HepG2 (cell line): ENCODE measurements around the gene GNB3. TPM values are rescaled to one million over a fixed set of nuclear protein-coding genes. Genes with fewer than 3 reads are reported as not detected.

ENCODE experiments used
- EP300 ChIP-seq, 3 experiments: sonication (generic) in 1 of 3; formaldehyde crosslinking in 1 of 3; IDR thresholded peaks; 2 replicates each; pipeline versions ENCODE4 v1.5.1 to v1.6.1; 2011 to 2020; ENCODE audit warnings: low read depth in 2 of 3, low read length in 2 of 3, borderline replicate concordance in 1 of 3, improper control_type of control experiment in 1 of 3, mild to moderate bottlenecking in 1 of 3, missing genetic modification reagents in 1 of 3, moderate library complexity in 1 of 3
- FOXK1 ChIP-seq: sonication (generic); formaldehyde crosslinking; IDR thresholded peaks from 2 replicates; pipeline ENCODE4 v1.4.0; 2020; ENCODE audit warnings: low read depth, missing genetic modification reagents, borderline replicate concordance
- FOXP1 ChIP-seq, 2 experiments: fragments of 450-650 bp in 1 of 2; IDR thresholded peaks; 2 replicates each; pipeline ENCODE4 v1.6.1; 2017 to 2018; ENCODE audit warnings: antibody characterized with exemption in 1 of 2
- GMEB1 ChIP-seq: sonication (generic); formaldehyde crosslinking; IDR thresholded peaks from 2 replicates; pipeline ENCODE4 v1.5.1; 2020; ENCODE audit warnings: missing genetic modification reagents, mild to moderate bottlenecking, borderline replicate concordance
- GPN1 ChIP-seq: sonication (generic); formaldehyde crosslinking; IDR thresholded peaks from 2 replicates; pipeline ENCODE4 v1.5.1; 2020; ENCODE audit warnings: missing genetic modification reagents, borderline replicate concordance
- HHEX ChIP-seq: IDR thresholded peaks from 2 replicates; pipeline ENCODE4 v1.6.1; 2016; ENCODE audit warnings: control low read depth
- KDM2A ChIP-seq: sonication (generic); formaldehyde crosslinking; IDR thresholded peaks from 2 replicates; pipeline ENCODE4 v1.4.0; 2020; ENCODE audit warnings: low read depth, missing genetic modification reagents, borderline replicate concordance
- MED8 ChIP-seq: sonication (generic); formaldehyde crosslinking; IDR thresholded peaks from 2 replicates; pipeline ENCODE4 v1.8.1; 2023; ENCODE audit warnings: mild to moderate bottlenecking, missing genetic modification reagents; ENCODE audit not compliant: insufficient replicate concordance
- PHF5A ChIP-seq: IDR thresholded peaks from one replicate; pipeline ENCODE4 v1.6.1; 2018; ENCODE audit warnings: low read depth, missing genetic modification reagents; ENCODE audit not compliant: unreplicated experiment
- STAT6 ChIP-seq: sonication (generic); formaldehyde crosslinking; IDR thresholded peaks from 2 replicates; pipeline ENCODE4 v1.4.0; 2020; ENCODE audit warnings: missing genetic modification reagents, mild to moderate bottlenecking, borderline replicate concordance
- THRA ChIP-seq: sonication (generic); formaldehyde crosslinking; IDR thresholded peaks from 2 replicates; pipeline ENCODE4 v1.4.0; 2020; ENCODE audit warnings: missing genetic modification reagents, borderline replicate concordance
- WIZ ChIP-seq: sonication (generic); formaldehyde crosslinking; IDR thresholded peaks from 2 replicates; pipeline ENCODE4 v1.5.1; 2020; ENCODE audit warnings: mild to moderate bottlenecking, missing genetic modification reagents
- ZBTB7A ChIP-seq: sonication (generic); formaldehyde crosslinking; IDR thresholded peaks from 2 replicates; pipeline ENCODE4 v1.8.0; 2022; ENCODE audit warnings: mild to moderate bottlenecking, missing genetic modification reagents
- ZNF136 ChIP-seq: sonication (generic); formaldehyde crosslinking; IDR thresholded peaks from 2 replicates; pipeline ENCODE4 v1.8.1; 2022; ENCODE audit warnings: low read depth, mild to moderate bottlenecking, moderate library complexity, missing genetic modification reagents
- ZNF160 ChIP-seq: sonication (generic); formaldehyde crosslinking; IDR thresholded peaks from 2 replicates; pipeline ENCODE4 v1.8.0; 2022; ENCODE audit warnings: mild to moderate bottlenecking, inconsistent platforms, missing genetic modification reagents
- ZNF337 ChIP-seq: sonication (generic); formaldehyde crosslinking; IDR thresholded peaks from 2 replicates; pipeline ENCODE4 v1.5.1; 2020; ENCODE audit warnings: missing genetic modification reagents, low read depth, mild to moderate bottlenecking, borderline replicate concordance
- ZNF614 ChIP-seq: IDR thresholded peaks from 2 replicates; pipeline ENCODE4 v1.6.1; 2018; ENCODE audit warnings: missing biosample characterization, missing genetic modification reagents, inconsistent platforms, borderline replicate concordance
- ZNF891 ChIP-seq: sonication (generic); formaldehyde crosslinking; IDR thresholded peaks from 2 replicates; pipeline ENCODE4 v1.5.0; 2020; ENCODE audit warnings: mild to moderate bottlenecking, missing genetic modification reagents
- ZSCAN30 ChIP-seq: sonication (generic); formaldehyde crosslinking; IDR thresholded peaks from 2 replicates; pipeline ENCODE4 v1.5.0; 2020; ENCODE audit warnings: mild to moderate bottlenecking, missing genetic modification reagents
- polyA plus RNA-seq, 8 experiments: library from polyadenylated mRNA; depleted of rRNA in 3 of 8; stranded (reverse) in 7 of 8; unstranded in 1 of 8; fragments of >200 nt; fragmentation: Illumina TruSeq in 4 of 8; extraction: Trizol in 4 of 8; gene quantifications; 2 replicates each; pipeline versions ENCODE4 v1.2.1 to v1.2.3, GENCODE V29; 2011 to 2016; ENCODE audit warnings: low read depth in 4 of 8, missing spikeins in 1 of 8, mixed read lengths in 1 of 8; ENCODE audit not compliant: insufficient read depth in 1 of 8
- total RNA-seq, 5 experiments: library from RNA; depleted of rRNA; stranded (reverse); fragments of >200 nt; fragmentation: Illumina TruSeq; extraction: Trizol; gene quantifications; 2 replicates each; pipeline ENCODE4 v1.2.3, GENCODE V29; 2016; ENCODE audit warnings: low read depth in 1 of 5
- TF ChIP-seq, protein P1 (sequence below): sonication (generic); formaldehyde crosslinking; IDR thresholded peaks from 2 replicates; pipeline ENCODE4 v1.4.0; 2020; ENCODE audit warnings: missing genetic modification reagents

The GNB3 gene
- total and polyA plus RNA-seq, 2 of the 13 experiments (the other 11 are each of a cell fraction or from before 2014, with no cell fraction given), result 1.3 to 3.6 TPM

- TF ChIP-seq MED8 (CRISPR knock-in tag), result no peak
- 0 out of 2 replicates have a peak, but pooled peaks have one; percentile 23 for TF ChIP-seq ZNF891 (CRISPR knock-in tag)
- peak; percentile 88; the same call in 1 of the 2 replicates for TF ChIP-seq ZBTB7A (CRISPR knock-in tag)
- TF ChIP-seq ZNF337 (CRISPR knock-in tag), result peak; percentile 88; the same call in 1 of the 2 replicates
- TF ChIP-seq HHEX, result peak; percentile 50; the same call in 1 of the 2 replicates
- TF ChIP-seq, protein P1, sequence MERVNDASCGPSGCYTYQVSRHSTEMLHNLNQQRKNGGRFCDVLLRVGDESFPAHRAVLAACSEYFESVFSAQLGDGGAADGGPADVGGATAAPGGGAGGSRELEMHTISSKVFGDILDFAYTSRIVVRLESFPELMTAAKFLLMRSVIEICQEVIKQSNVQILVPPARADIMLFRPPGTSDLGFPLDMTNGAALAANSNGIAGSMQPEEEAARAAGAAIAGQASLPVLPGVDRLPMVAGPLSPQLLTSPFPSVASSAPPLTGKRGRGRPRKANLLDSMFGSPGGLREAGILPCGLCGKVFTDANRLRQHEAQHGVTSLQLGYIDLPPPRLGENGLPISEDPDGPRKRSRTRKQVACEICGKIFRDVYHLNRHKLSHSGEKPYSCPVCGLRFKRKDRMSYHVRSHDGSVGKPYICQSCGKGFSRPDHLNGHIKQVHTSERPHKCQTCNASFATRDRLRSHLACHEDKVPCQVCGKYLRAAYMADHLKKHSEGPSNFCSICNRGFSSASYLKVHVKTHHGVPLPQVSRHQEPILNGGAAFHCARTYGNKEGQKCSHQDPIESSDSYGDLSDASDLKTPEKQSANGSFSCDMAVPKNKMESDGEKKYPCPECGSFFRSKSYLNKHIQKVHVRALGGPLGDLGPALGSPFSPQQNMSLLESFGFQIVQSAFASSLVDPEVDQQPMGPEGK (CRISPR knock-in tag), result peak; percentile 80
- peak; percentile 61; the same call in 1 of the 2 replicates for TF ChIP-seq ZNF136
- peak; percentile 61; the same call in 1 of the 2 replicates for TF ChIP-seq THRA (CRISPR knock-in tag)
- 0 out of 2 replicates have a peak, but pooled peaks have one; percentile 41 for TF ChIP-seq ZNF614 (CRISPR knock-in tag)
- TF ChIP-seq GPN1, result no peak
- no peak for TF ChIP-seq WIZ (CRISPR knock-in tag)
- TF ChIP-seq GMEB1 (CRISPR knock-in tag), result peak; percentile 62; the same call in 1 of the 2 replicates
- TF ChIP-seq FOXK1 (CRISPR knock-in tag), result peak; percentile 45; the same call in 1 of the 2 replicates
- no peak for TF ChIP-seq FOXP1 (IDR thresholded peaks at IDR 0.05)
- TF ChIP-seq FOXP1 (CRISPR knock-in tag; IDR thresholded peaks at IDR 0.05), result peak; percentile 53; the same call in 1 of the 2 replicates
- TF ChIP-seq KDM2A (CRISPR knock-in tag), result peak; percentile 77
- TF ChIP-seq EP300 (IDR thresholded peaks at IDR 0.05; ENCODE audit: low read depth in 2 of 2, low read length in 2 of 2), result peak in 1 of 2 experiments; percentile 78; a peak in 2 of 4 replicates
- TF ChIP-seq EP300 (CRISPR knock-in tag; IDR thresholded peaks at IDR 0.05; ENCODE audit: borderline replicate concordance), result peak; percentile 70
- 0 out of 2 replicates have a peak, but pooled peaks have one; percentile 51 for TF ChIP-seq STAT6 (CRISPR knock-in tag)
- peak; percentile 43 for TF ChIP-seq PHF5A (CRISPR knock-in tag)
- TF ChIP-seq ZNF160 (CRISPR knock-in tag), result peak; percentile 27; the same call in 1 of the 2 replicates
- TF ChIP-seq ZSCAN30, result no peak
Observed at GRCh38 chr12:6792522-6793201, 48.1 kb upstream of the GNB3 start (continued).
